CD4-positive, CD25-positive, alpha-beta regulatory T cell (primary cell): Measurements from ENCODE around the gene HS1BP3. TPM values are rescaled to one million over a fixed set of nuclear protein-coding genes. Genes with fewer than 3 reads are reported as not detected.

ENCODE experiments used
- ATAC-seq, 2 donors: fragments of 150-1000 bp; cut with Tn5 transposase; one replicate each; pipeline ENCODE4 v1.10.0; 2021; ENCODE audit warnings: low read depth in 2 of 2, moderate number of reproducible peaks in 2 of 2, moderate library complexity in 1 of 2
- DNase-seq, 3 donors: peaks; one replicate each; pipeline versions ENCODE4 v3.0.0 to v3.0.0-alpha.2; 2012 to 2022; ENCODE audit warnings: mixed read lengths in 1 of 3
- H3K27ac ChIP-seq: one replicate; pipeline ENCODE4 v1.7.0; 2013; ENCODE audit warnings: mild to moderate bottlenecking, low read length; ENCODE audit not compliant: insufficient read depth, poor library complexity, severe bottlenecking
- H3K27me3 ChIP-seq: one replicate; pipeline ENCODE4 v1.7.0; 2013; ENCODE audit warnings: low read length; ENCODE audit not compliant: control insufficient read depth, insufficient read depth
- H3K36me3 ChIP-seq: one replicate; pipeline ENCODE4 v1.7.0; 2013; ENCODE audit warnings: mild to moderate bottlenecking, low read length, moderate library complexity; ENCODE audit not compliant: control insufficient read depth, insufficient read depth
- H3K4me1 ChIP-seq: 2 replicates; pipeline ENCODE4 v1.7.0; 2013; ENCODE audit warnings: mild to moderate bottlenecking, low read length; ENCODE audit not compliant: insufficient read depth, control insufficient read depth, poor library complexity, severe bottlenecking
- H3K4me3 ChIP-seq: one replicate; pipeline ENCODE4 v1.7.0; 2013; ENCODE audit warnings: low read depth, mild to moderate bottlenecking, low read length, moderate library complexity
- H3K9me3 ChIP-seq, 2 experiments: 1 replicate in 1 of 2; 2 replicates in 1 of 2; pipeline ENCODE4 v1.7.0; 2013; ENCODE audit warnings: low read length in 2 of 2, mild to moderate bottlenecking in 1 of 2, moderate library complexity in 1 of 2; ENCODE audit not compliant: control insufficient read depth in 2 of 2
- H3K27ac Mint-ChIP-seq, 3 donors: one replicate each; pipeline ENCODE4 v1.8.0; 2020 to 2022; ENCODE audit warnings: mild to moderate bottlenecking in 3 of 3, mixed read lengths in 3 of 3, moderate library complexity in 2 of 3
- H3K27me3 Mint-ChIP-seq: one replicate; pipeline ENCODE4 v1.8.0; 2022; ENCODE audit warnings: mild to moderate bottlenecking, mixed read lengths
- H3K36me3 Mint-ChIP-seq: one replicate; pipeline ENCODE4 v1.8.0; 2020; ENCODE audit warnings: mixed read lengths
- H3K4me1 Mint-ChIP-seq, 4 donors: one replicate each; pipeline ENCODE4 v1.8.0; 2020 to 2022; ENCODE audit warnings: mixed read lengths in 4 of 4, mild to moderate bottlenecking in 1 of 4
- H3K4me3 Mint-ChIP-seq, 4 donors: one replicate each; pipeline ENCODE4 v1.8.0; 2020 to 2022; ENCODE audit warnings: mild to moderate bottlenecking in 4 of 4, mixed read lengths in 4 of 4, moderate library complexity in 3 of 4
- H3K9me3 Mint-ChIP-seq, 7 donors: one replicate each; pipeline ENCODE4 v1.8.0; 2020 to 2022; ENCODE audit warnings: mixed read lengths in 7 of 7, mild to moderate bottlenecking in 3 of 7, moderate library complexity in 2 of 7
- polyA plus RNA-seq, 4 donors: library from polyadenylated mRNA; unstranded; fragments of 300-500 nt; fragmentation: Illumina TruSeq; gene quantifications; one replicate each; pipeline ENCODE4 v1.2.3, GENCODE V29; 2021
- total RNA-seq: library from RNA; stranded (reverse); gene quantifications from one replicate; pipeline ENCODE4 v1.2.3, GENCODE V29; 2022

HS1BP3 gene
- total and polyA plus RNA-seq, 5 donors from 2014 or later: 13.6 to 22.5 (median 20.5) TPM

GRCh38 chr2:20594048-20594750 lies 56.7 kb downstream of the HS1BP3 start:
- peaks cover 7% of the 10 kb centered on the region for H3K36me3 Mint-ChIP-seq
- no peaks in the 10 kb centered on the region for H3K36me3 ChIP-seq
- ATAC-seq: no peak
- no peak overlapping the region for H3K27ac ChIP-seq
- H3K9me3 Mint-ChIP-seq: peaks cover 0 to 2% (median 0%) of the 10 kb centered on the region in 7 donors
- H3K4me1 Mint-ChIP-seq: peaks cover 0 to 4% (median under 1%) of the 10 kb centered on the region in 4 donors
- H3K27me3 Mint-ChIP-seq: peaks cover 8% of the 10 kb centered on the region
- no peak overlapping the region for H3K4me3 Mint-ChIP-seq
- no peaks in the 10 kb centered on the region for H3K9me3 ChIP-seq
- H3K27me3 ChIP-seq: no peaks in the 10 kb centered on the region
- no peak for DNase-seq
- no peak overlapping the region for H3K4me3 ChIP-seq
- H3K4me1 ChIP-seq: no peaks in the 10 kb centered on the region
- no peak overlapping the region for H3K27ac Mint-ChIP-seq

GRCh38 chr2:20593072-20594034 lies 57.5 kb downstream of the HS1BP3 start:
- Histone ChIP-seq H3K9me3 (no peaks in the 10 kb centered on the region), H3K27ac (no peak overlapping the region), H3K27me3 (no peaks in the 10 kb centered on the region), H3K4me1 (no peaks in the 10 kb centered on the region), H3K36me3 (no peaks in the 10 kb centered on the region), H3K4me3 (no peak overlapping the region)
- peaks cover 0 to 3% (median 0%) of the 10 kb centered on the region in 7 donors for H3K9me3 Mint-ChIP-seq
- peaks cover 8% of the 10 kb centered on the region for H3K27me3 Mint-ChIP-seq
- H3K36me3 Mint-ChIP-seq: peaks cover 7% of the 10 kb centered on the region
- DNase-seq (no peak), ATAC-seq (no peak)
- no peak overlapping the region for H3K4me3 Mint-ChIP-seq
- H3K27ac Mint-ChIP-seq: no peak overlapping the region
- peaks cover 0 to 4% (median under 1%) of the 10 kb centered on the region in 4 donors for H3K4me1 Mint-ChIP-seq

GRCh38 chr2:20592106-20593071 lies 58.5 kb downstream of the HS1BP3 start:
- Mint-ChIP-seq H3K4me3 (no peak overlapping the region), H3K27ac (no peak overlapping the region), H3K9me3 (peaks cover 0 to 3% (median 0%) of the 10 kb centered on the region in 7 donors), H3K4me1 (peaks cover 0 to 4% (median under 1%) of the 10 kb centered on the region in 4 donors), H3K27me3 (peaks cover 8% of the 10 kb centered on the region), H3K36me3 (peaks cover 7% of the 10 kb centered on the region)
- H3K27me3 ChIP-seq: no peaks in the 10 kb centered on the region
- H3K4me1 ChIP-seq: no peaks in the 10 kb centered on the region
- no peak overlapping the region for H3K4me3 ChIP-seq
- ATAC-seq: no peak
- DNase-seq: no peak
- H3K36me3 ChIP-seq: no peaks in the 10 kb centered on the region
- no peaks in the 10 kb centered on the region for H3K9me3 ChIP-seq
- H3K27ac ChIP-seq: no peak overlapping the region

GRCh38 chr2:20590704-20591515 lies 60.0 kb downstream of the HS1BP3 start:
- no peaks in the 10 kb centered on the region for H3K27me3 ChIP-seq
- Mint-ChIP-seq H3K27ac (no peak overlapping the region), H3K4me3 (no peak overlapping the region), H3K4me1 (peaks cover 0 to 2% (median 0%) of the 10 kb centered on the region in 4 donors), H3K36me3 (peaks cover 7% of the 10 kb centered on the region), H3K27me3 (peaks cover 8% of the 10 kb centered on the region), H3K9me3 (peaks cover 0 to 3% (median 0%) of the 10 kb centered on the region in 7 donors)
- H3K4me1 ChIP-seq: no peaks in the 10 kb centered on the region
- no peak for DNase-seq
- no peak overlapping the region for H3K4me3 ChIP-seq
- no peak for ATAC-seq
- H3K9me3 ChIP-seq: no peaks in the 10 kb centered on the region
- no peaks in the 10 kb centered on the region for H3K36me3 ChIP-seq
- H3K27ac ChIP-seq: no peak overlapping the region

GRCh38 chr2:20589975-20590703 lies 60.8 kb downstream of the HS1BP3 start:
- no peak overlapping the region for H3K4me3 ChIP-seq
- no peaks in the 10 kb centered on the region for H3K4me1 Mint-ChIP-seq
- no peak overlapping the region for H3K27ac Mint-ChIP-seq
- H3K27ac ChIP-seq: no peak overlapping the region
- H3K4me1 ChIP-seq: no peaks in the 10 kb centered on the region
- no peaks in the 10 kb centered on the region for H3K27me3 ChIP-seq
- H3K36me3 Mint-ChIP-seq: peaks cover 4% of the 10 kb centered on the region
- H3K9me3 Mint-ChIP-seq: peaks cover 0 to 3% (median 0%) of the 10 kb centered on the region in 7 donors
- ATAC-seq (no peak), DNase-seq (no peak)
- H3K4me3 Mint-ChIP-seq: no peak overlapping the region
- H3K27me3 Mint-ChIP-seq: peaks cover 8% of the 10 kb centered on the region
- no peaks in the 10 kb centered on the region for H3K36me3 ChIP-seq
- H3K9me3 ChIP-seq: no peaks in the 10 kb centered on the region

- no peaks in the 10 kb centered on the region for H3K4me1 Mint-ChIP-seq
- Histone ChIP-seq H3K36me3 (no peaks in the 10 kb centered on the region), H3K4me1 (no peaks in the 10 kb centered on the region), H3K27me3 (no peaks in the 10 kb centered on the region), H3K4me3 (no peak overlapping the region), H3K9me3 (no peaks in the 10 kb centered on the region), H3K27ac (no peak overlapping the region)
- H3K27ac Mint-ChIP-seq: no peak overlapping the region
- H3K27me3 Mint-ChIP-seq: peaks cover 14% of the 10 kb centered on the region
- peaks cover 0 to 4% (median 0%) of the 10 kb centered on the region in 7 donors for H3K9me3 Mint-ChIP-seq
- no peak overlapping the region for H3K4me3 Mint-ChIP-seq
- DNase-seq (no peak), ATAC-seq (no peak)
- H3K36me3 Mint-ChIP-seq: peaks cover 3% of the 10 kb centered on the region
Measured at GRCh38 chr2:20588918-20589871, 61.7 kb downstream of the HS1BP3 start.
